ENCODE measurements around the gene ETV3.

- TF ChIP-seq CTCF (IDR thresholded peaks at IDR 0.05; ENCODE audit: low read depth, low read length) (no peak), EZH2phosphoT487 (IDR thresholded peaks at IDR 0.05; ENCODE audit: low read depth) (no peak)
Measured at GRCh38 chr1:157137046-157137407, 1.2 kb downstream of the ETV3 start.
